H9 (cell line): ENCODE results near the gene PMS1. TPM values are rescaled to one million over a fixed set of nuclear protein-coding genes. Genes with fewer than 3 reads are reported as not detected.
A peak's percentile ranks its signal among the peaks of the same experiment; 100 is the strongest.

Source experiments
- DNase-seq: peaks from one replicate; pipeline ENCODE4 v3.0.0-alpha.2; 2017
- H2AFZ ChIP-seq: one replicate; pipeline ENCODE4 v1.6.1; 2013; ENCODE audit warnings: mild to moderate bottlenecking, low read length, control low read depth, moderate library complexity
- H2AK5ac ChIP-seq: 2 replicates; pipeline ENCODE4 v1.6.1; 2013; ENCODE audit warnings: low read length, control low read depth, mixed read lengths; ENCODE audit not compliant: insufficient read length
- H2BK120ac ChIP-seq: one replicate; pipeline ENCODE4 v1.6.1; 2013; ENCODE audit warnings: low read depth, mild to moderate bottlenecking, low read length, control low read depth, inconsistent platforms; ENCODE audit not compliant: poor library complexity, severe bottlenecking
- H2BK12ac ChIP-seq: 2 replicates; pipeline ENCODE4 v1.6.1; 2013; ENCODE audit warnings: low read length, control low read depth, mixed read lengths, low read depth; ENCODE audit not compliant: insufficient read length
- H2BK15ac ChIP-seq: 2 replicates; pipeline ENCODE4 v1.6.1; 2013; ENCODE audit warnings: low read depth, low read length, control low read depth
- H2BK20ac ChIP-seq: one replicate; pipeline ENCODE4 v1.6.1; 2013; ENCODE audit warnings: low read depth, mild to moderate bottlenecking, low read length, control low read depth, inconsistent platforms; ENCODE audit not compliant: poor library complexity, severe bottlenecking
- H2BK5ac ChIP-seq: 2 replicates; pipeline ENCODE4 v1.6.1; 2013; ENCODE audit warnings: low read length, control low read depth, mixed read lengths; ENCODE audit not compliant: insufficient read length
- H3K14ac ChIP-seq: 2 replicates; pipeline ENCODE4 v1.6.1; 2013; ENCODE audit warnings: low read length, control low read depth; ENCODE audit not compliant: insufficient read depth
- H3K18ac ChIP-seq: 2 replicates; pipeline ENCODE4 v1.6.1; 2013; ENCODE audit warnings: low read depth, mild to moderate bottlenecking, mixed read lengths, low read length, control low read depth; ENCODE audit not compliant: insufficient read length
- H3K23ac ChIP-seq: 2 replicates; pipeline ENCODE4 v1.6.1; 2013; ENCODE audit warnings: low read length, control low read depth, mixed read lengths, low read depth; ENCODE audit not compliant: insufficient read length
- H3K23me2 ChIP-seq: 2 replicates; pipeline ENCODE4 v1.6.1; 2013; ENCODE audit warnings: low read depth, mild to moderate bottlenecking, mixed read lengths, low read length, control low read depth; ENCODE audit not compliant: insufficient read length, poor library complexity, severe bottlenecking
- H3K27ac ChIP-seq: 2 replicates; pipeline ENCODE4 v1.5.1; 2013; ENCODE audit warnings: low read length, control low read depth, mixed read lengths, low read depth; ENCODE audit not compliant: insufficient read length
- H3K27me3 ChIP-seq: 2 replicates; pipeline ENCODE4 v1.6.1; 2013; ENCODE audit warnings: low read length, control low read depth, inconsistent platforms; ENCODE audit not compliant: insufficient read depth
- H3K4ac ChIP-seq: 2 replicates; pipeline ENCODE4 v1.6.1; 2013; ENCODE audit warnings: low read depth, mild to moderate bottlenecking, control low read depth, inconsistent platforms, low read length, moderate library complexity
- H3K4me1 ChIP-seq: 2 replicates; pipeline ENCODE4 v1.6.1; 2013; ENCODE audit warnings: low read length, control low read depth, inconsistent platforms; ENCODE audit not compliant: insufficient read depth
- H3K4me2 ChIP-seq: 2 replicates; pipeline ENCODE4 v1.6.1; 2013; ENCODE audit warnings: low read length, control low read depth, mixed read lengths; ENCODE audit not compliant: insufficient read length, insufficient read depth
- H3K56ac ChIP-seq: 2 replicates; pipeline ENCODE4 v1.6.1; 2013; ENCODE audit warnings: low read depth, mild to moderate bottlenecking, mixed read lengths, low read length, control low read depth; ENCODE audit not compliant: insufficient read length
- H3K79me1 ChIP-seq: 2 replicates; pipeline ENCODE4 v1.6.1; 2013; ENCODE audit warnings: low read depth, mild to moderate bottlenecking, moderate library complexity, low read length, control low read depth, inconsistent platforms; ENCODE audit not compliant: insufficient read depth, poor library complexity, severe bottlenecking
- H3K79me2 ChIP-seq: 2 replicates; pipeline ENCODE4 v1.6.1; 2013; ENCODE audit warnings: low read length, control low read depth, inconsistent platforms; ENCODE audit not compliant: insufficient read depth
- H3K9ac ChIP-seq: 2 replicates; pipeline ENCODE4 v1.6.1; 2013; ENCODE audit warnings: low read length, control low read depth, mixed read lengths; ENCODE audit not compliant: insufficient read length; ENCODE audit errors: extremely low read depth
- H3K9me3 ChIP-seq: one replicate; pipeline ENCODE4 v1.6.1; 2013; ENCODE audit warnings: low read depth, low read length, inconsistent platforms; ENCODE audit not compliant: control insufficient read depth
- H3T11ph ChIP-seq: one replicate; pipeline ENCODE4 v1.6.1; 2013; ENCODE audit warnings: mild to moderate bottlenecking, low read length, control low read depth, inconsistent platforms
- H4K20me1 ChIP-seq: one replicate; pipeline ENCODE4 v1.6.1; 2013; ENCODE audit not compliant: control insufficient read depth, insufficient read length, insufficient read depth
- H4K5ac ChIP-seq: 2 replicates; pipeline ENCODE4 v1.6.1; 2013; ENCODE audit warnings: low read depth, mild to moderate bottlenecking, mixed read lengths, low read length, control low read depth; ENCODE audit not compliant: insufficient read length
- H4K8ac ChIP-seq: replicated peaks from 2 replicates; pipeline ENCODE4 v1.6.1; 2013; ENCODE audit warnings: low read length, control low read depth, mixed read lengths, low read depth; ENCODE audit not compliant: insufficient read length
- H4K91ac ChIP-seq: 2 replicates; pipeline ENCODE4 v1.6.1; 2013; ENCODE audit warnings: low read depth, mild to moderate bottlenecking, moderate library complexity, mixed read lengths, low read length, control low read depth; ENCODE audit not compliant: insufficient read length
- H3K27ac Mint-ChIP-seq, 3 experiments: 2 replicates in 2 of 3; 3 replicates in 1 of 3; pipeline ENCODE4 v1.8.0; 2020 to 2021; ENCODE audit warnings: mixed read lengths in 3 of 3, mild to moderate bottlenecking in 1 of 3, moderate library complexity in 1 of 3
- H3K27me3 Mint-ChIP-seq: 2 replicates; pipeline ENCODE4 v1.8.0; 2021; ENCODE audit warnings: low read depth, mild to moderate bottlenecking, moderate library complexity, mixed read lengths
- H3K36me3 Mint-ChIP-seq, 3 experiments: 2 replicates in 2 of 3; 3 replicates in 1 of 3; pipeline ENCODE4 v1.8.0; 2020 to 2021; ENCODE audit warnings: low read depth in 3 of 3, mixed read lengths in 3 of 3; ENCODE audit not compliant: insufficient read depth in 1 of 3
- H3K4me1 Mint-ChIP-seq, 2 experiments: 2 replicates each; pipeline ENCODE4 v1.8.0; 2020; ENCODE audit warnings: mixed read lengths in 2 of 2
- H3K4me3 Mint-ChIP-seq, 2 experiments: 2 replicates in 1 of 2; 3 replicates in 1 of 2; pipeline ENCODE4 v1.8.0; 2020 to 2021; ENCODE audit warnings: mild to moderate bottlenecking in 2 of 2, mixed read lengths in 2 of 2, moderate library complexity in 1 of 2
- H3K9me3 Mint-ChIP-seq, 2 experiments: 2 replicates in 1 of 2; 3 replicates in 1 of 2; pipeline ENCODE4 v1.8.0; 2020; ENCODE audit warnings: mild to moderate bottlenecking in 2 of 2, mixed read lengths in 2 of 2, moderate library complexity in 1 of 2
- WGBS: extraction: QIAGEN DNeasy Blood & Tissue Kit; methylation state at CpG from one replicate; pipeline ENCODE4 v1.1.7; 2013; ENCODE audit warnings: missing lambda C conversion rate, low lambda C conversion rate, mixed read lengths; ENCODE audit not compliant: insufficient read length; ENCODE audit errors: extremely low coverage; 5-methylcytosine and 5-hydroxymethylcytosine counted together
- total RNA-seq: library from RNA; stranded (reverse); gene quantifications from 2 replicates; pipeline ENCODE4 v1.2.1, GENCODE V29; 2021
- TF ChIP-seq, protein P1 (sequence below): fragments of 200-600 bp; sonication (generic); conservative IDR thresholded peaks from 3 replicates; pipeline ENCODE4 v1.8.0; 2021; ENCODE audit warnings: antibody characterized with exemption, mild to moderate bottlenecking

Gene PMS1
- total RNA-seq, 1 experiment from 2014 or later: 47.2 TPM

DNA sequence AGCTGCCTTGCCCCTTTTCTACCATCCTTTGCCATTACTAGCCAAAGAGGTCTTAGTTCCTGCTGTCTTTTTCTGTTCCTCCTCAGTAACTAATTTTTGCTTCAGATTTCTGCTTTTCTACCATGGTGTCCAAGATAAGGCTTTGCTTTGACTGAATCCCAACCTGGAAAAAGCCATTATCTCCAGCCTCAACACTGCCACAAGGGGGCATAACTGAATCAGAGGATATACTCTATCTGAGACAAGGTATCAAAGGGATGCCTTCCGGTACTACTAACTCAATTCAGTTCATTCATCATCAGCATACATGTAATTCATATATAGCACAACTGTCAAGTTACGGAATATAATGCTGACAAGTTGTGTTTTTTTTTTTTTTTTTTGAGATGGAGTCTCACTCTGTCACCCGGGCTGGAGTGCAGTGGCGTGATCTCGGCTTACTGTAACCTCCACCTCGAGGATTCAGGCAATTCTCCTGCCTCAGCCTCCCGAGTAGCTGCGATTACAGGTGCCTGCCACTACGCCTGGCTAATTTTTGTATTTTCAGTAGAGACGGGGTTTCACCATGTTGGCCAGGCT, 33.1 kb upstream of the PMS1 start:
- Histone ChIP-seq H3K27ac (no peak overlapping the region), H3K56ac (no peak overlapping the region), H3K18ac (no peak overlapping the region), H3K23me2 (no peaks in the 10 kb centered on the region), H3K23ac (no peak overlapping the region), H2AK5ac (no peak overlapping the region), H2BK120ac (no peak overlapping the region), H3K27me3 (no peaks in the 10 kb centered on the region), H4K8ac (no peak overlapping the region), H3K79me1 (no peaks in the 10 kb centered on the region), H3K4ac (no peak overlapping the region), H2BK20ac (no peak overlapping the region), H2BK12ac (no peak overlapping the region), H2AFZ (no peak overlapping the region), H3K9me3 (no peaks in the 10 kb centered on the region), H4K91ac (no peak overlapping the region), H3K14ac (no peak overlapping the region), H3K79me2 (no peaks in the 10 kb centered on the region), H2BK15ac (no peak overlapping the region), H4K5ac (no peak overlapping the region), H3K4me2 (no peak overlapping the region), H3T11ph (no peak overlapping the region), H3K9ac (no peak overlapping the region), H2BK5ac (no peak overlapping the region), H4K20me1 (no peaks in the 10 kb centered on the region), H3K4me1 (no peaks in the 10 kb centered on the region)
- no peaks in the 10 kb centered on the region for H3K4me1 Mint-ChIP-seq
- no CpG with 5 or more reads among the region's 10 CpGs for WGBS
- peaks cover 0 to 16% (median 7%) of the 10 kb centered on the region in 3 experiments; a peak in 5 of 7 replicates for H3K36me3 Mint-ChIP-seq
- DNase-seq: peak; percentile 32
- no peak overlapping the region for H3K27ac Mint-ChIP-seq
- TF ChIP-seq, protein P1, sequence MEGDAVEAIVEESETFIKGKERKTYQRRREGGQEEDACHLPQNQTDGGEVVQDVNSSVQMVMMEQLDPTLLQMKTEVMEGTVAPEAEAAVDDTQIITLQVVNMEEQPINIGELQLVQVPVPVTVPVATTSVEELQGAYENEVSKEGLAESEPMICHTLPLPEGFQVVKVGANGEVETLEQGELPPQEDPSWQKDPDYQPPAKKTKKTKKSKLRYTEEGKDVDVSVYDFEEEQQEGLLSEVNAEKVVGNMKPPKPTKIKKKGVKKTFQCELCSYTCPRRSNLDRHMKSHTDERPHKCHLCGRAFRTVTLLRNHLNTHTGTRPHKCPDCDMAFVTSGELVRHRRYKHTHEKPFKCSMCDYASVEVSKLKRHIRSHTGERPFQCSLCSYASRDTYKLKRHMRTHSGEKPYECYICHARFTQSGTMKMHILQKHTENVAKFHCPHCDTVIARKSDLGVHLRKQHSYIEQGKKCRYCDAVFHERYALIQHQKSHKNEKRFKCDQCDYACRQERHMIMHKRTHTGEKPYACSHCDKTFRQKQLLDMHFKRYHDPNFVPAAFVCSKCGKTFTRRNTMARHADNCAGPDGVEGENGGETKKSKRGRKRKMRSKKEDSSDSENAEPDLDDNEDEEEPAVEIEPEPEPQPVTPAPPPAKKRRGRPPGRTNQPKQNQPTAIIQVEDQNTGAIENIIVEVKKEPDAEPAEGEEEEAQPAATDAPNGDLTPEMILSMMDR: peak; percentile 74
- H3K27me3 Mint-ChIP-seq: no peaks in the 10 kb centered on the region
- H3K9me3 Mint-ChIP-seq: no peaks in the 10 kb centered on the region
- no peak overlapping the region for H3K4me3 Mint-ChIP-seq
